Upper lobe of left lung (tissue), 4 donors: Measurements from ENCODE around the gene TOP3B.

Source experiments
- POLR2AphosphoS5 ChIP-seq, 2 donors: sonication (generic); formaldehyde crosslinking; IDR thresholded peaks; one replicate each; pipeline ENCODE4 v1.5.1; 2017; ENCODE audit warnings: antibody characterized with exemption in 2 of 2
- TF ChIP-seq, protein P1 (sequence below), 6 experiments: fragments of 450-650 bp in 4 of 6; fragments of 200-600 bp in 2 of 6; sonication (generic) in 2 of 6; IDR thresholded peaks; one replicate each; pipeline ENCODE4 v1.5.1; 2016 to 2019; ENCODE audit warnings: antibody characterized with exemption in 6 of 6

DNA sequence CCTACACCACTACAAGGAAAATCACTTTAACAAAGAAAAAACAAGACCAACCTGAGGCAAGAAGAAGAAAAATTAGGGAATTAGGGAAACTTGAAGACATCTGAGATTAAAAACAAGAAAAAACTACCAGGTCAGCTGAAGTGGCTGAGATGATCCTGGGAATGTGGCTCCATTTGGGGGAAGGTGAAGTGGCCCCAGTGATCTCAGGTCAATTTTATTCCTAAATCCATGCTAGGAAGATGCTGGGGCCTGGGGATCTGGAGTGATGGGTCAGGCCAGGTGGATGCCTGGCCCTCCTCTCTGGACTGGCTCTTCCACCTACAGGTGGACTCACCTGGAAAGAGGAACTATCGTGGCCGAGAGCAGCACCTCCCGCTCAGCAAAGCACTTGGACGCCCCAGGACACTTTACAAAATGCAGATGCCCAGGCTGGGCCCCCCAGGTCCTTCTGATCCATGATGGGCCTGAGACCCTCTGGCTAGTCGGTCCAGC is 6.7 kb downstream of the TOP3B start:
- TF ChIP-seq, protein P1, sequence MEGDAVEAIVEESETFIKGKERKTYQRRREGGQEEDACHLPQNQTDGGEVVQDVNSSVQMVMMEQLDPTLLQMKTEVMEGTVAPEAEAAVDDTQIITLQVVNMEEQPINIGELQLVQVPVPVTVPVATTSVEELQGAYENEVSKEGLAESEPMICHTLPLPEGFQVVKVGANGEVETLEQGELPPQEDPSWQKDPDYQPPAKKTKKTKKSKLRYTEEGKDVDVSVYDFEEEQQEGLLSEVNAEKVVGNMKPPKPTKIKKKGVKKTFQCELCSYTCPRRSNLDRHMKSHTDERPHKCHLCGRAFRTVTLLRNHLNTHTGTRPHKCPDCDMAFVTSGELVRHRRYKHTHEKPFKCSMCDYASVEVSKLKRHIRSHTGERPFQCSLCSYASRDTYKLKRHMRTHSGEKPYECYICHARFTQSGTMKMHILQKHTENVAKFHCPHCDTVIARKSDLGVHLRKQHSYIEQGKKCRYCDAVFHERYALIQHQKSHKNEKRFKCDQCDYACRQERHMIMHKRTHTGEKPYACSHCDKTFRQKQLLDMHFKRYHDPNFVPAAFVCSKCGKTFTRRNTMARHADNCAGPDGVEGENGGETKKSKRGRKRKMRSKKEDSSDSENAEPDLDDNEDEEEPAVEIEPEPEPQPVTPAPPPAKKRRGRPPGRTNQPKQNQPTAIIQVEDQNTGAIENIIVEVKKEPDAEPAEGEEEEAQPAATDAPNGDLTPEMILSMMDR (IDR thresholded peaks at IDR 0.05): no peak
- TF ChIP-seq POLR2AphosphoS5 (IDR thresholded peaks at IDR 0.05): no peak
